Activated CD4-positive, alpha-beta T cell treated with anti-CD3 and anti-CD28 coated beads, Interleukin-2, amount 50 U/mL, for 48 hours (primary cell): ENCODE data around the gene TM9SF1.
A peak's percentile ranks its signal among the peaks of the same experiment; 100 is the strongest.

Source experiments
- DNase-seq, 2 experiments: peaks; one replicate each; pipeline ENCODE4 v3.0.0-alpha.2; 2020

Gene TM9SF1

GRCh38 chr14:24194873-24195185 lies 412 bp downstream of the TM9SF1 start:
- DNase-seq: no peak

- no peak for DNase-seq
Observed at GRCh38 chr14:24194186-24194872, 912 bp downstream of the TM9SF1 start.

GRCh38 chr14:24192933-24193332 lies 2.3 kb downstream of the TM9SF1 start:
- no peak for DNase-seq

- DNase-seq: no peak
Observed at GRCh38 chr14:24190416-24190815, 4.8 kb downstream of the TM9SF1 start.

GRCh38 chr14:24189460-24189859 lies 5.8 kb downstream of the TM9SF1 start:
- no peak for DNase-seq

- no peak for DNase-seq
Observed at GRCh38 chr14:24189059-24189375, 6.2 kb downstream of the TM9SF1 start.

- DNase-seq: peak; percentile 94 to 95
Observed at GRCh38 chr14:24188251-24189058, 6.8 kb downstream of the TM9SF1 start, which contains the start of gene IPO4. IPO4 (minus strand) TSS chr14:24188816; CDS start chr14:24188787, 29 bp downstream.

GRCh38 chr14:24187539-24187915 lies 7.7 kb downstream of the TM9SF1 start:
- DNase-seq: no peak

GRCh38 chr14:24186831-24187538 lies 8.3 kb downstream of the TM9SF1 start:
- no peak for DNase-seq

- DNase-seq: no peak
Observed at GRCh38 chr14:24185741-24186140, 9.5 kb downstream of the TM9SF1 start.

- no peak for DNase-seq
Observed at GRCh38 chr14:24185026-24185425, 10.2 kb downstream of the TM9SF1 start.

GRCh38 chr14:24184104-24184970 lies 10.9 kb downstream of the TM9SF1 start:
- DNase-seq: no peak

GRCh38 chr14:24183014-24183481 lies 12.2 kb downstream of the TM9SF1 start:
- no peak for DNase-seq

GRCh38 chr14:24182110-24182882 lies 12.9 kb downstream of the TM9SF1 start:
- no peak for DNase-seq

- no peak for DNase-seq
Observed at GRCh38 chr14:24181371-24182077, 13.7 kb downstream of the TM9SF1 start.

- no peak for DNase-seq
Observed at GRCh38 chr14:24179961-24180796, 15.1 kb downstream of the TM9SF1 start.

GRCh38 chr14:24179294-24179960 lies 15.8 kb downstream of the TM9SF1 start:
- no peak for DNase-seq

- no peak for DNase-seq
Observed at GRCh38 chr14:24178399-24179178, 16.7 kb downstream of the TM9SF1 start.

- no peak for DNase-seq
Observed at GRCh38 chr14:24177891-24178290, 17.4 kb downstream of the TM9SF1 start.
